HepG2 (cell line): ENCODE data around the gene C15orf62. TPM values are rescaled to one million over a fixed set of nuclear protein-coding genes. Genes with fewer than 3 reads are reported as not detected.

Experiments used
- BORCS8-MEF2B ChIP-seq: sonication (generic); formaldehyde crosslinking; IDR thresholded peaks from 2 replicates; pipeline ENCODE4 v1.8.0; 2022; ENCODE audit warnings: mild to moderate bottlenecking, missing genetic modification reagents
- ERF ChIP-seq: IDR thresholded peaks from 2 replicates; pipeline ENCODE4 v1.6.1; 2018; ENCODE audit warnings: missing biosample characterization, missing genetic modification reagents
- FOXA3 ChIP-seq: IDR thresholded peaks from 2 replicates; pipeline ENCODE4 v1.6.1; 2016; ENCODE audit warnings: missing genetic modification reagents, missing compliant biosample characterization
- HNRNPH1 ChIP-seq: fragments of 200-400 bp; formaldehyde crosslinking; optimal IDR thresholded peaks from 2 replicates; pipeline ENCODE3; 2017; ENCODE audit warnings: mild to moderate bottlenecking, low read depth, low read length
- HOXA3 ChIP-seq: sonication (generic); formaldehyde crosslinking; IDR thresholded peaks from 2 replicates; pipeline ENCODE4 v1.5.0; 2020; ENCODE audit warnings: missing genetic modification reagents
- JUN ChIP-seq: sonication (generic); formaldehyde crosslinking; IDR thresholded peaks from 2 replicates; pipeline ENCODE4 v1.4.0; 2020; ENCODE audit warnings: mild to moderate bottlenecking, missing genetic modification reagents
- KAT7 ChIP-seq: IDR thresholded peaks from 2 replicates; pipeline ENCODE4 v1.6.1; 2018; ENCODE audit warnings: borderline replicate concordance, missing compliant biosample characterization
- KAT8 ChIP-seq: IDR thresholded peaks from 2 replicates; pipeline ENCODE4 v1.6.1; 2016; ENCODE audit warnings: missing genetic modification reagents, missing compliant biosample characterization
- KDM1A ChIP-seq: IDR thresholded peaks from 2 replicates; pipeline ENCODE4 v1.6.1; 2016; ENCODE audit warnings: missing compliant biosample characterization
- NCOA1 ChIP-seq: sonication (generic); formaldehyde crosslinking; IDR thresholded peaks from 2 replicates; pipeline ENCODE4 v1.9.0; 2021; ENCODE audit warnings: missing genetic modification reagents
- NFKB2 ChIP-seq: sonication (generic); formaldehyde crosslinking; IDR thresholded peaks from 2 replicates; pipeline ENCODE4 v1.4.0; 2020; ENCODE audit warnings: missing genetic modification reagents, borderline replicate concordance
- RBM39 ChIP-seq: fragments of 200-400 bp; formaldehyde crosslinking; IDR thresholded peaks from one replicate; pipeline ENCODE4 v1.6.1; 2018; ENCODE audit warnings: antibody characterized with exemption, mild to moderate bottlenecking, low read depth, low read length; ENCODE audit not compliant: poor library complexity, severe bottlenecking
- REPIN1 ChIP-seq: sonication (generic); formaldehyde crosslinking; IDR thresholded peaks from 2 replicates; pipeline ENCODE4 v1.8.0; 2022; ENCODE audit warnings: missing genetic modification reagents, low read depth, mild to moderate bottlenecking, borderline replicate concordance
- SMAD3 ChIP-seq: sonication (generic); formaldehyde crosslinking; IDR thresholded peaks from 2 replicates; pipeline ENCODE4 v1.4.0; 2020; ENCODE audit warnings: missing genetic modification reagents
- SP1 ChIP-seq, 2 experiments: fragments of 450-650 bp in 1 of 2; sonication (generic) in 1 of 2; formaldehyde crosslinking in 1 of 2; IDR thresholded peaks; 2 replicates each; pipeline versions ENCODE4 v1.4.0 to v1.6.1; 2016 to 2020; ENCODE audit warnings: missing genetic modification reagents in 1 of 2
- STAT5B ChIP-seq: sonication (generic); formaldehyde crosslinking; IDR thresholded peaks from 2 replicates; pipeline ENCODE4 v1.4.0; 2020; ENCODE audit warnings: missing genetic modification reagents
- ZFP90 ChIP-seq: sonication (generic); formaldehyde crosslinking; IDR thresholded peaks from 2 replicates; pipeline ENCODE4 v1.8.0; 2022; ENCODE audit warnings: missing genetic modification reagents, mild to moderate bottlenecking, inconsistent platforms, borderline replicate concordance
- ZNF138 ChIP-seq: sonication (generic); formaldehyde crosslinking; IDR thresholded peaks from 2 replicates; pipeline ENCODE4 v1.5.0; 2020; ENCODE audit warnings: mild to moderate bottlenecking, low read depth, missing genetic modification reagents
- ZNF350 ChIP-seq: sonication (generic); formaldehyde crosslinking; IDR thresholded peaks from 2 replicates; pipeline ENCODE4 v1.4.0; 2020; ENCODE audit warnings: mild to moderate bottlenecking, low read depth, missing genetic modification reagents, borderline replicate concordance
- polyA plus RNA-seq, 8 experiments: library from polyadenylated mRNA; depleted of rRNA in 3 of 8; stranded (reverse) in 7 of 8; unstranded in 1 of 8; fragments of >200 nt; fragmentation: Illumina TruSeq in 4 of 8; extraction: Trizol in 4 of 8; gene quantifications; 2 replicates each; pipeline versions ENCODE4 v1.2.1 to v1.2.3, GENCODE V29; 2011 to 2016; ENCODE audit warnings: low read depth in 4 of 8, missing spikeins in 1 of 8, mixed read lengths in 1 of 8; ENCODE audit not compliant: insufficient read depth in 1 of 8
- total RNA-seq, 5 experiments: library from RNA; depleted of rRNA; stranded (reverse); fragments of >200 nt; fragmentation: Illumina TruSeq; extraction: Trizol; gene quantifications; 2 replicates each; pipeline ENCODE4 v1.2.3, GENCODE V29; 2016; ENCODE audit warnings: low read depth in 1 of 5
- TF ChIP-seq, protein P1 (sequence below): sonication (generic); formaldehyde crosslinking; IDR thresholded peaks from 2 replicates; pipeline ENCODE4; 2020; ENCODE audit warnings: missing genetic modification reagents, mild to moderate bottlenecking, borderline replicate concordance
- TF ChIP-seq, protein P2 (sequence below): sonication (generic); formaldehyde crosslinking; IDR thresholded peaks from 2 replicates; pipeline ENCODE4 v1.8.0; 2022; ENCODE audit warnings: mild to moderate bottlenecking, missing genetic modification reagents
- TF ChIP-seq, protein P3 (sequence below): sonication (generic); formaldehyde crosslinking; IDR thresholded peaks from 2 replicates; pipeline ENCODE4 v1.4.0; 2020; ENCODE audit warnings: mild to moderate bottlenecking, missing genetic modification reagents
- TF ChIP-seq, protein P4 (sequence below): conservative IDR thresholded peaks from 2 replicates; pipeline ENCODE4 v1.6.1; 2018; ENCODE audit warnings: missing genetic modification reagents

Gene C15orf62
- total and polyA plus RNA-seq, 2 of the 13 experiments (the other 11 are each of a cell fraction or from before 2014, with no cell fraction given) = 0.51 to 1.1 TPM

DNA sequence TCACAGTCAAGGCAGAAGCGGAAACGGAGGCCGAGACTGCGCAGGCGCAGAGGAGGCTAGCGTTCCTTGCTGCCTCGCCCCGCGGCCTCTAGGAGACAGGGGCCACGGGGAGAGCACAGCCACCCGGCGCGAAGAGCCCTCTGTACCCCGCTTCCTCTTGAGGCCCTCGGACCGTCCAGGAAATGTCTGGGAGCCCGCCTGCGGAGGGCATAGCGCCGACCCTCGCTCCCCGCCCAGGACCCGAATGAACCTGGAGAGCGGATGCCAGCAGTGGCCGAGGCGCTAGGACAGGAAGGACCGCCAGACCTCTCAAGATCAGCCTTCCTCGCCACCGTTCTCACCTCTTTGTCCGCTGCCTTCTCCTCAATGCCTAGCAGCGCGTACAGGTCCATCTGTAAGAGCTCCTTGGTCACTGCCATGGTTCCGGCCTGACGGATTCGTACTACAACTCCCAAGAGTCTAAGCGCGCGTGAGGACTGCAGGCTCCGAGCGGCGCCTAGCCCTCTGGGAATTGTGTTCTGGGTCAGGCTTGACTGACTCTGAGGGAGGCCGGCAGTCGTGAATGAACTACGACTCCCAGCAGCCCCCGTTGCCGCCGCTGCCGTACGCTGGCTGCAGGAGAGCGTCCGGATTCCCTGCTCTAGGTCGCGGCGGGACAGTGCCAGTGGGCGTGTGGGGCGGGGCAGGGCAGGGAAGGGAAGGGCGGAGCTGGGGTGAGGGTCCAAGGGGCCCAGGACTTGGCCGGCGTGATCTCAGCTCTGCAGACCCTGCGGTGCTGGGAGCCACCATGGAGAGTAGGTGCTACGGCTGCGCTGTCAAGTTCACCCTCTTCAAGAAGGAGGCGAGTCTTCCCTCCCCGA is 37.5 kb downstream of the C15orf62 start, which contains the start of the genes DNAJC17 and ZFYVE19 (continued):
- TF ChIP-seq, protein P1, sequence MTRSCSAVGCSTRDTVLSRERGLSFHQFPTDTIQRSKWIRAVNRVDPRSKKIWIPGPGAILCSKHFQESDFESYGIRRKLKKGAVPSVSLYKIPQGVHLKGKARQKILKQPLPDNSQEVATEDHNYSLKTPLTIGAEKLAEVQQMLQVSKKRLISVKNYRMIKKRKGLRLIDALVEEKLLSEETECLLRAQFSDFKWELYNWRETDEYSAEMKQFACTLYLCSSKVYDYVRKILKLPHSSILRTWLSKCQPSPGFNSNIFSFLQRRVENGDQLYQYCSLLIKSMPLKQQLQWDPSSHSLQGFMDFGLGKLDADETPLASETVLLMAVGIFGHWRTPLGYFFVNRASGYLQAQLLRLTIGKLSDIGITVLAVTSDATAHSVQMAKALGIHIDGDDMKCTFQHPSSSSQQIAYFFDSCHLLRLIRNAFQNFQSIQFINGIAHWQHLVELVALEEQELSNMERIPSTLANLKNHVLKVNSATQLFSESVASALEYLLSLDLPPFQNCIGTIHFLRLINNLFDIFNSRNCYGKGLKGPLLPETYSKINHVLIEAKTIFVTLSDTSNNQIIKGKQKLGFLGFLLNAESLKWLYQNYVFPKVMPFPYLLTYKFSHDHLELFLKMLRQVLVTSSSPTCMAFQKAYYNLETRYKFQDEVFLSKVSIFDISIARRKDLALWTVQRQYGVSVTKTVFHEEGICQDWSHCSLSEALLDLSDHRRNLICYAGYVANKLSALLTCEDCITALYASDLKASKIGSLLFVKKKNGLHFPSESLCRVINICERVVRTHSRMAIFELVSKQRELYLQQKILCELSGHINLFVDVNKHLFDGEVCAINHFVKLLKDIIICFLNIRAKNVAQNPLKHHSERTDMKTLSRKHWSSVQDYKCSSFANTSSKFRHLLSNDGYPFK = peak; percentile 77; the same call in 1 of the 2 replicates
- TF ChIP-seq BORCS8-MEF2B (CRISPR knock-in tag) = peak; percentile 84
- peak; percentile 48; the same call in 1 of the 2 replicates for TF ChIP-seq SMAD3 (CRISPR knock-in tag)
- TF ChIP-seq REPIN1 = peak; percentile 86
- TF ChIP-seq KAT7 = 0 out of 2 replicates have a peak, but pooled peaks have one; percentile 64
- TF ChIP-seq KAT8 (CRISPR knock-in tag) = peak; percentile 82
- 0 out of 2 replicates have a peak, but pooled peaks have one; percentile 15 for TF ChIP-seq JUN
- TF ChIP-seq KDM1A (CRISPR knock-in tag) = no peak
- peak; percentile 41 for TF ChIP-seq RBM39
- peak; percentile 9; the same call in 1 of the 2 replicates for TF ChIP-seq FOXA3
- TF ChIP-seq, protein P2, sequence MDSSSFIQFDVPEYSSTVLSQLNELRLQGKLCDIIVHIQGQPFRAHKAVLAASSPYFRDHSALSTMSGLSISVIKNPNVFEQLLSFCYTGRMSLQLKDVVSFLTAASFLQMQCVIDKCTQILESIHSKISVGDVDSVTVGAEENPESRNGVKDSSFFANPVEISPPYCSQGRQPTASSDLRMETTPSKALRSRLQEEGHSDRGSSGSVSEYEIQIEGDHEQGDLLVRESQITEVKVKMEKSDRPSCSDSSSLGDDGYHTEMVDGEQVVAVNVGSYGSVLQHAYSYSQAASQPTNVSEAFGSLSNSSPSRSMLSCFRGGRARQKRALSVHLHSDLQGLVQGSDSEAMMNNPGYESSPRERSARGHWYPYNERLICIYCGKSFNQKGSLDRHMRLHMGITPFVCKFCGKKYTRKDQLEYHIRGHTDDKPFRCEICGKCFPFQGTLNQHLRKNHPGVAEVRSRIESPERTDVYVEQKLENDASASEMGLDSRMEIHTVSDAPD (CRISPR knock-in tag) = peak; percentile 67; the same call in 1 of the 2 replicates
- TF ChIP-seq NCOA1 (CRISPR knock-in tag) = peak; percentile 89
- peak; percentile 35 for TF ChIP-seq HNRNPH1
- TF ChIP-seq NFKB2 = peak; percentile 45; the same call in 1 of the 2 replicates
- TF ChIP-seq STAT5B (CRISPR knock-in tag) = 0 out of 2 replicates have a peak, but pooled peaks have one; percentile 25
- TF ChIP-seq ZNF350 (CRISPR knock-in tag) = peak; percentile 90
- TF ChIP-seq ZNF138 (CRISPR knock-in tag) = no peak
- TF ChIP-seq, protein P3, sequence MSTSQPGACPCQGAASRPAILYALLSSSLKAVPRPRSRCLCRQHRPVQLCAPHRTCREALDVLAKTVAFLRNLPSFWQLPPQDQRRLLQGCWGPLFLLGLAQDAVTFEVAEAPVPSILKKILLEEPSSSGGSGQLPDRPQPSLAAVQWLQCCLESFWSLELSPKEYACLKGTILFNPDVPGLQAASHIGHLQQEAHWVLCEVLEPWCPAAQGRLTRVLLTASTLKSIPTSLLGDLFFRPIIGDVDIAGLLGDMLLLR (CRISPR knock-in tag) = peak; percentile 66; the same call in 1 of the 2 replicates
- peak; percentile 67 for TF ChIP-seq HOXA3
- TF ChIP-seq, protein P4, sequence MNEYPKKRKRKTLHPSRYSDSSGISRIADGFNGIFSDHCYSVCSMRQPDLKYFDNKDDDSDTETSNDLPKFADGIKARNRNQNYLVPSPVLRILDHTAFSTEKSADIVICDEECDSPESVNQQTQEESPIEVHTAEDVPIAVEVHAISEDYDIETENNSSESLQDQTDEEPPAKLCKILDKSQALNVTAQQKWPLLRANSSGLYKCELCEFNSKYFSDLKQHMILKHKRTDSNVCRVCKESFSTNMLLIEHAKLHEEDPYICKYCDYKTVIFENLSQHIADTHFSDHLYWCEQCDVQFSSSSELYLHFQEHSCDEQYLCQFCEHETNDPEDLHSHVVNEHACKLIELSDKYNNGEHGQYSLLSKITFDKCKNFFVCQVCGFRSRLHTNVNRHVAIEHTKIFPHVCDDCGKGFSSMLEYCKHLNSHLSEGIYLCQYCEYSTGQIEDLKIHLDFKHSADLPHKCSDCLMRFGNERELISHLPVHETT (CRISPR knock-in tag) = 0 out of 2 replicates have a peak, but pooled peaks have one; percentile 46
- peak; percentile 75; the same call in 1 of the 2 replicates for TF ChIP-seq ERF (CRISPR knock-in tag)
- peak; percentile 48; the same call in 1 of the 2 replicates for TF ChIP-seq ZFP90 (CRISPR knock-in tag)
- TF ChIP-seq SP1 (IDR thresholded peaks at IDR 0.05) = no peak
- peak; percentile 75 for TF ChIP-seq SP1 (CRISPR knock-in tag; IDR thresholded peaks at IDR 0.05)
